ENCODE measurements around the gene EBF3.

DNA sequence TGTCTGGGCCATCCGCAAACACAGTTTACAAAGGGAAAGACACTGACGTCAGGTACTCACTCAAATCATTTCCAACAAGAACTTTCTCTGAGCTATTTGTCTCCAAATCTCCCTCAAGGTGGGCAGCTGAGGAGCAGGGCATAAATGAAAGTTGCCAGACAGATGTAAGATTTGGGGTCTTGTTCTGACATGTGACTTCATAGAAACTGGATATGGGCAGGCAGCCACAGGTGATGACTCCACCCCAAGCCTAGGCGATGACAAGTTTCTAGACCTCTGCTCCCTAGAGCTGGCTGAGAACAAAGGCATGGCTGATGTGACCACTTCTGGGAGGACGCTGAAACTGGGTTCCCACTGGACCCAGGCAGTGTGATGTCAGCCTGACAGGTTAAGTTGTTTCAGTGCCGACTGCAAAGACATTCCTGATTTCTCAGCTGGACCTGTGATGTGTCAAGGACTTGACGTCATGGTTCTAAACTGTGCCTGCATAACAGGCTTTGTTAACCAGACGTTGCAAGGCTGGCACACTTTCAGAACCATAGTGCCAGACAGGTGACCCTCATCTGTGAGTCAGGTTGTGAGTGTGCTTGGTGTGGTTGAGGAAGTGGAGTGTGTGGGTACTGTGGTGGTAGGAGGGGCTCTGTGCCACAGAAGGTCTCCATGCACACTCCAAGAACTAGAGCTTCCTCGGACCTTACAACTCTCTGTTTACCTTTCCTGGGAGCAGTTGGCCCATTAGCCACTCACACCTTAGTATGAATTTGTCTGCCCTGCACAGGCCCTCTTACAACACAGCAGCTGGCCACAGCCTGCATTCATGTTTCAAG, 39.9 kb upstream of the EBF3 start:
- TF ChIP-seq, protein P1, sequence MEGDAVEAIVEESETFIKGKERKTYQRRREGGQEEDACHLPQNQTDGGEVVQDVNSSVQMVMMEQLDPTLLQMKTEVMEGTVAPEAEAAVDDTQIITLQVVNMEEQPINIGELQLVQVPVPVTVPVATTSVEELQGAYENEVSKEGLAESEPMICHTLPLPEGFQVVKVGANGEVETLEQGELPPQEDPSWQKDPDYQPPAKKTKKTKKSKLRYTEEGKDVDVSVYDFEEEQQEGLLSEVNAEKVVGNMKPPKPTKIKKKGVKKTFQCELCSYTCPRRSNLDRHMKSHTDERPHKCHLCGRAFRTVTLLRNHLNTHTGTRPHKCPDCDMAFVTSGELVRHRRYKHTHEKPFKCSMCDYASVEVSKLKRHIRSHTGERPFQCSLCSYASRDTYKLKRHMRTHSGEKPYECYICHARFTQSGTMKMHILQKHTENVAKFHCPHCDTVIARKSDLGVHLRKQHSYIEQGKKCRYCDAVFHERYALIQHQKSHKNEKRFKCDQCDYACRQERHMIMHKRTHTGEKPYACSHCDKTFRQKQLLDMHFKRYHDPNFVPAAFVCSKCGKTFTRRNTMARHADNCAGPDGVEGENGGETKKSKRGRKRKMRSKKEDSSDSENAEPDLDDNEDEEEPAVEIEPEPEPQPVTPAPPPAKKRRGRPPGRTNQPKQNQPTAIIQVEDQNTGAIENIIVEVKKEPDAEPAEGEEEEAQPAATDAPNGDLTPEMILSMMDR (IDR thresholded peaks at IDR 0.05): no peak
- TF ChIP-seq POLR2A (IDR thresholded peaks at IDR 0.05): no peak
